Natural killer cell (primary cell): ENCODE results near the gene LYPD8. TPM values are rescaled to one million over a fixed set of nuclear protein-coding genes. Genes with fewer than 3 reads are reported as not detected.
A peak's percentile ranks its signal among the peaks of the same experiment; 100 is the strongest.
"Not testable (repeated sequence)": the region's sequence is repeated elsewhere in the genome, so short reads cannot be mapped to it uniquely, and the experiment has no call there.

Experiments
- ATAC-seq, 3 donors: fragments of 150-1000 bp in 2 of 3; fragments of 200-7000 bp in 1 of 3; cut with Tn5 transposase; 1 replicate in 1 of 3; 2 replicates in 2 of 3; pipeline ENCODE4 v1.10.0; 2021; ENCODE audit warnings: mild to moderate bottlenecking in 2 of 3, moderate library complexity in 2 of 3
- DNase-seq, 2 donors: peaks; one replicate each; pipeline versions ENCODE4 v3.0.0 to v3.0.0-alpha.2; 2013 to 2021; ENCODE audit warnings: mixed read lengths in 1 of 2
- H3K27ac ChIP-seq: one replicate; pipeline ENCODE4 v1.5.1; 2013; ENCODE audit warnings: mild to moderate bottlenecking, low read length
- H3K27me3 ChIP-seq: one replicate; pipeline ENCODE4 v1.6.1; 2013; ENCODE audit warnings: low read length; ENCODE audit not compliant: control insufficient read depth, insufficient read depth
- H3K36me3 ChIP-seq: one replicate; pipeline ENCODE4 v1.6.1; 2013; ENCODE audit warnings: low read length; ENCODE audit not compliant: control insufficient read depth, insufficient read depth
- H3K4me1 ChIP-seq: one replicate; pipeline ENCODE4 v1.6.1; 2013; ENCODE audit warnings: low read length; ENCODE audit not compliant: control insufficient read depth, insufficient read depth
- H3K4me3 ChIP-seq: one replicate; pipeline ENCODE4 v1.5.1; 2013; ENCODE audit warnings: low read length
- H3K9me3 ChIP-seq: one replicate; pipeline ENCODE4 v1.6.1; 2013; ENCODE audit warnings: low read length; ENCODE audit not compliant: control insufficient read depth, insufficient read depth
- H3K27ac Mint-ChIP-seq, 2 donors: one replicate each; pipeline ENCODE4 v1.8.0; 2022; ENCODE audit warnings: mild to moderate bottlenecking in 2 of 2, mixed read lengths in 2 of 2, moderate library complexity in 1 of 2
- H3K27me3 Mint-ChIP-seq, 2 donors: one replicate each; pipeline ENCODE4 v1.8.0; 2022; ENCODE audit warnings: low read depth in 2 of 2, mixed read lengths in 2 of 2
- H3K36me3 Mint-ChIP-seq: one replicate; pipeline ENCODE4 v1.8.0; 2022; ENCODE audit warnings: mixed read lengths
- H3K4me1 Mint-ChIP-seq, 2 donors: one replicate each; pipeline ENCODE4 v1.8.0; 2022; ENCODE audit warnings: mixed read lengths in 2 of 2
- H3K4me3 Mint-ChIP-seq: one replicate; pipeline ENCODE4 v1.8.0; 2022; ENCODE audit warnings: mild to moderate bottlenecking, moderate library complexity, mixed read lengths
- H3K9me3 Mint-ChIP-seq, 2 donors: one replicate each; pipeline ENCODE4 v1.8.0; 2022; ENCODE audit warnings: mixed read lengths in 2 of 2
- CTCF ChIP-seq: fragments of 200-600 bp; IDR thresholded peaks from one replicate; pipeline ENCODE4 v1.8.0; 2022; ENCODE audit warnings: antibody characterized with exemption
- WGBS: methylation state at CpG from one replicate; pipeline ENCODE4 v1.1.7; 2013; ENCODE audit warnings: missing lambda C conversion rate; ENCODE audit not compliant: insufficient coverage; 5-methylcytosine and 5-hydroxymethylcytosine counted together
- intact Hi-C: fragments of 100-400 bp; cut with micrococcal nuclease; formaldehyde crosslinking; loops from one replicate; pipeline ENCODE4 v1.14.2; 2022
- total RNA-seq, 4 donors: library from RNA; stranded (reverse); fragments of 120-200 nt in 1 of 4; gene quantifications; one replicate each; pipeline versions ENCODE4 v1.2.3 to v1.2.4, GENCODE V29; 2013 to 2022

The LYPD8 gene, protein sequence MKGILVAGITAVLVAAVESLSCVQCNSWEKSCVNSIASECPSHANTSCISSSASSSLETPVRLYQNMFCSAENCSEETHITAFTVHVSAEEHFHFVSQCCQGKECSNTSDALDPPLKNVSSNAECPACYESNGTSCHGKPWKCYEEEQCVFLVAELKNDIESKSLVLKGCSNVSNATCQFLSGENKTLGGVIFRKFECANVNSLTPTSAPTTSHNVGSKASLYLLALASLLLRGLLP
- not detected for total RNA-seq
- 0.07 TPM for total RNA-seq (2013)

DNA sequence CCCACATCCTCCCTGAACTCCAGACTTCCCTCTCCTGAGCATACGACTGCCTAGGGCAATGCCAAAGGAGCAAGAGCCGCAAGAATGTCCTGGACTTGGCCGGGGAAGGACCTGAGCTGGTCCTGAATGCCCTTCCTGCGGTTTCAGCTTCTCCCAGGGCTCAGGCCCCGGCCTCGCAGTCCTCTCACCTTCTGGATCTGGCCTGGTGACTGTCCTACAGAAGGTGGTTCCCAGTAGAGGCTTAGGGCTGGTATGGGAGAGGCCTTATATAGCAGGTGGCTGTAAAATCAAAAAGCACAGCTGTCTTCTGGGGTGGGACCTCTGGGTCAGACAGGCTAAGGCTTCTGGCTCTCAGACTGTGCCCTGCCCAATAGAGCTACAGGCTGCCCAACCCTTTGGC is at the start of gene LYPD8:
TSS of gene LYPD8 (minus strand) at position 243 of the 400 bp plus-strand sequence. CDS start 4,678 bp downstream, outside the sequence.
- intact Hi-C loops: no loop called here
- Histone ChIP-seq H3K27ac (no peak within 1 kb of the TSS), H3K4me1 (peaks cover 3% of the 10 kb centered on the region), H3K4me3 (no peak within 1 kb of the TSS), H3K36me3 (no peaks in the 10 kb centered on the region), H3K9me3 (no peaks in the 10 kb centered on the region), H3K27me3 (no peaks in the 10 kb centered on the region)
- Mint-ChIP-seq H3K9me3 (no peaks in the 10 kb centered on the region), H3K27me3 (peaks cover 0 to 3% of the 10 kb centered on the region in 2 donors), H3K4me1 (peaks cover 0 to 5% of the 10 kb centered on the region in 2 donors), H3K27ac (no peak within 1 kb of the TSS), H3K36me3 (no peaks in the 10 kb centered on the region), H3K4me3 (no peak within 1 kb of the TSS)
- DNase-seq (no peak), ATAC-seq (no peak)
- TF ChIP-seq CTCF: no peak
- WGBS: 86% methylated on average over 6 of the region's 6 CpGs

- Mint-ChIP-seq H3K36me3 (no peaks in the 10 kb centered on the region), H3K27me3 (peaks cover 0 to 9% of the 10 kb centered on the region in 2 donors), H3K9me3 (no peaks in the 10 kb centered on the region), H3K4me1 (peaks cover 13 to 26% of the 10 kb centered on the region in 2 donors), H3K27ac (peak overlapping the region in 1 of 2 donors; percentile 27), H3K4me3 (no peak overlapping the region)
- TF ChIP-seq CTCF: no peak
- DNase-seq (no peak), ATAC-seq (peak; percentile 31 to 88 (median 45))
- 23% methylated on average over 10 of the region's 10 CpGs for WGBS
- intact Hi-C loops: no loop called here
- Histone ChIP-seq H3K4me1 (peaks cover 29% of the 10 kb centered on the region), H3K27ac (peak overlapping the region; percentile 70), H3K4me3 (peak overlapping the region; percentile 28), H3K9me3 (no peaks in the 10 kb centered on the region), H3K36me3 (no peaks in the 10 kb centered on the region), H3K27me3 (no peaks in the 10 kb centered on the region)
Measured at GRCh38 chr1:248804771-248805681, 49.5 kb upstream of the LYPD8 start.

- H3K27me3 ChIP-seq, H3K9me3 ChIP-seq, H3K27me3 Mint-ChIP-seq, DNase-seq, H3K27ac Mint-ChIP-seq, H3K36me3 ChIP-seq, H3K9me3 Mint-ChIP-seq, intact Hi-C loops, H3K4me3 Mint-ChIP-seq, H3K36me3 Mint-ChIP-seq, H3K4me3 ChIP-seq, ATAC-seq, H3K27ac ChIP-seq: not testable (repeated sequence)
- H3K4me1 Mint-ChIP-seq: peaks cover 13 to 25% of the 10 kb centered on the region in 2 donors
- WGBS: 88% methylated on average over 15 of the region's 15 CpGs
- peaks cover 29% of the 10 kb centered on the region for H3K4me1 ChIP-seq
Measured at GRCh38 chr1:248803501-248803900, 47.9 kb upstream of the LYPD8 start.

GRCh38 chr1:248802454-248802853 is 46.9 kb upstream of the LYPD8 start:
- Mint-ChIP-seq H3K4me1 (peaks cover 13 to 25% of the 10 kb centered on the region in 2 donors), H3K9me3 (no peaks in the 10 kb centered on the region)

More at GRCh38 chr1:248802454-248802853, 46.9 kb upstream of the LYPD8 start:
- ATAC-seq: no peak
- H3K27me3 Mint-ChIP-seq: peaks cover 11 to 13% of the 10 kb centered on the region in 2 donors
- no peak for DNase-seq
- Histone ChIP-seq H3K27ac (no peak overlapping the region), H3K4me3 (no peak overlapping the region), H3K27me3 (no peaks in the 10 kb centered on the region), H3K9me3 (no peaks in the 10 kb centered on the region), H3K4me1 (peaks cover 29% of the 10 kb centered on the region), H3K36me3 (no peaks in the 10 kb centered on the region)
- H3K27ac Mint-ChIP-seq: no peak overlapping the region
- H3K4me3 Mint-ChIP-seq: no peak overlapping the region
- no peak for TF ChIP-seq CTCF
- WGBS: 91% methylated on average over 6 of the region's 6 CpGs
- no peaks in the 10 kb centered on the region for H3K36me3 Mint-ChIP-seq
- intact Hi-C loops: no loop called here
